ENCODE data around the gene TNRC6B.

TNRC6B gene

GRCh38 chr22:40241200-40241763 lies 63.6 kb downstream of the TNRC6B start:
- DNase-seq = no peak

- no peak for DNase-seq
Observed at GRCh38 chr22:40243891-40244290, 66.2 kb downstream of the TNRC6B start.

GRCh38 chr22:40244586-40244985 lies 66.9 kb downstream of the TNRC6B start:
- DNase-seq = no peak

- no peak for DNase-seq
Observed at GRCh38 chr22:40247976-40248375, 70.3 kb downstream of the TNRC6B start.

- DNase-seq = no peak
Observed at GRCh38 chr22:40249286-40249685, 71.6 kb downstream of the TNRC6B start.

GRCh38 chr22:40250608-40251007 lies 72.9 kb downstream of the TNRC6B start:
- DNase-seq = no peak

- no peak for DNase-seq
Observed at GRCh38 chr22:40251106-40251505, 73.4 kb downstream of the TNRC6B start.

GRCh38 chr22:40252146-40252545 lies 74.4 kb downstream of the TNRC6B start:
- DNase-seq = no peak

- no peak for DNase-seq
Observed at GRCh38 chr22:40256516-40256915, 78.8 kb downstream of the TNRC6B start.

- DNase-seq = no peak
Observed at GRCh38 chr22:40258017-40258416, 80.3 kb downstream of the TNRC6B start.

GRCh38 chr22:40258501-40258915 lies 80.8 kb downstream of the TNRC6B start:
- DNase-seq = peak; percentile 12

- no peak for DNase-seq
Observed at GRCh38 chr22:40261783-40262182, 84.1 kb downstream of the TNRC6B start.

- DNase-seq = no peak
Observed at GRCh38 chr22:40263191-40263590, 85.5 kb downstream of the TNRC6B start.

- peak; percentile 16 for DNase-seq
Observed at GRCh38 chr22:40265783-40266182, 88.1 kb downstream of the TNRC6B start.

GRCh38 chr22:40270031-40270430 lies 92.3 kb downstream of the TNRC6B start:
- no peak for DNase-seq

GRCh38 chr22:40270748-40271373 lies 93.1 kb downstream of the TNRC6B start:
- no peak for DNase-seq

GRCh38 chr22:40271440-40271839 lies 93.7 kb downstream of the TNRC6B start:
- DNase-seq = no peak

GRCh38 chr22:40273319-40273718 lies 95.6 kb downstream of the TNRC6B start:
- no peak for DNase-seq

- peak; percentile 35 for DNase-seq
Observed at GRCh38 chr22:40276996-40277823, 99.5 kb downstream of the TNRC6B start.

- no peak for DNase-seq
Observed at GRCh38 chr22:40279017-40279416, 101.3 kb downstream of the TNRC6B start.

- no peak for DNase-seq
Observed at GRCh38 chr22:40281717-40282116, 104.0 kb downstream of the TNRC6B start.

- no peak for DNase-seq
Observed at GRCh38 chr22:40285513-40285912, 107.8 kb downstream of the TNRC6B start.

GRCh38 chr22:40289991-40290459 lies 112.3 kb downstream of the TNRC6B start:
- DNase-seq = no peak

GRCh38 chr22:40290516-40290915 lies 112.8 kb downstream of the TNRC6B start:
- DNase-seq = no peak

Data from EL (cell line).